Neural progenitor cell (in vitro differentiated cells): ENCODE measurements around the gene CCDC7. TPM values are rescaled to one million over a fixed set of nuclear protein-coding genes. Genes with fewer than 3 reads are reported as not detected.

Source experiments
- DNase-seq: peaks from one replicate; pipeline ENCODE4 v3.0.0-alpha.2; 2016; ENCODE audit warnings: low spot score
- H2AFZ ChIP-seq: fragments of 200-600 bp; sonication (generic); replicated peaks from 2 replicates; pipeline ENCODE4 v1.6.1; 2016; ENCODE audit warnings: antibody characterized with exemption
- H3F3A ChIP-seq: fragments of 200-600 bp; sonication (generic); 2 replicates; pipeline ENCODE4 v1.6.1; 2016; ENCODE audit warnings: antibody characterized with exemption, low read depth
- H3K27ac ChIP-seq: fragments of 200-600 bp; sonication (generic); 2 replicates; pipeline ENCODE4 v1.5.1; 2016; ENCODE audit warnings: mild to moderate bottlenecking
- H3K27me3 ChIP-seq: fragments of 200-600 bp; sonication (generic); 2 replicates; pipeline ENCODE4 v1.6.1; 2016; ENCODE audit warnings: mild to moderate bottlenecking, moderate library complexity
- H3K36me3 ChIP-seq: fragments of 200-600 bp; sonication (generic); 2 replicates; pipeline ENCODE4 v1.5.1; 2016
- H3K4me1 ChIP-seq: fragments of 200-600 bp; sonication (generic); 2 replicates; pipeline ENCODE4 v1.6.1; 2016; ENCODE audit warnings: mixed run types
- H3K4me2 ChIP-seq: fragments of 200-600 bp; sonication (generic); 2 replicates; pipeline ENCODE4 v1.6.1; 2016
- H3K4me3 ChIP-seq: fragments of 200-600 bp; sonication (generic); 2 replicates; pipeline ENCODE4 v1.5.1; 2016
- H3K79me2 ChIP-seq: fragments of 200-600 bp; sonication (generic); 2 replicates; pipeline ENCODE4 v1.6.1; 2016; ENCODE audit warnings: low read depth
- H3K9ac ChIP-seq: fragments of 200-600 bp; sonication (generic); 2 replicates; pipeline ENCODE4 v1.6.1; 2016
- H3K9me3 ChIP-seq: fragments of 200-600 bp; sonication (generic); 2 replicates; pipeline ENCODE4 v1.5.1; 2016; ENCODE audit warnings: low read depth
- H4K20me1 ChIP-seq: fragments of 200-600 bp; sonication (generic); 2 replicates; pipeline ENCODE4 v1.6.1; 2016; ENCODE audit warnings: low read depth
- H3K27ac Mint-ChIP-seq: 3 replicates; pipeline ENCODE4 v1.8.0; 2021; ENCODE audit warnings: mixed read lengths
- H3K27me3 Mint-ChIP-seq: 2 replicates; pipeline ENCODE4 v1.8.0; 2022; ENCODE audit warnings: low read depth, mild to moderate bottlenecking, inconsistent platforms, moderate library complexity, mixed read lengths; ENCODE audit not compliant: insufficient read depth
- H3K36me3 Mint-ChIP-seq: 3 replicates; pipeline ENCODE4 v1.8.0; 2021; ENCODE audit warnings: mixed read lengths
- H3K4me1 Mint-ChIP-seq: 3 replicates; pipeline ENCODE4 v1.8.0; 2021; ENCODE audit warnings: mixed read lengths
- H3K4me3 Mint-ChIP-seq: 3 replicates; pipeline ENCODE4 v1.8.0; 2021; ENCODE audit warnings: mild to moderate bottlenecking, moderate library complexity, mixed read lengths
- H3K9me3 Mint-ChIP-seq: 3 replicates; pipeline ENCODE4 v1.8.0; 2020; ENCODE audit warnings: mixed read lengths
- CTCF ChIP-seq: fragments of 200-600 bp; sonication (generic); IDR thresholded peaks from 2 replicates; pipeline ENCODE4 v1.5.1; 2017; ENCODE audit warnings: antibody characterized with exemption, mild to moderate bottlenecking
- EZH2 ChIP-seq: fragments of 200-600 bp; sonication (generic); IDR thresholded peaks from 2 replicates; pipeline ENCODE4 v1.6.1; 2017; ENCODE audit warnings: antibody characterized with exemption, mild to moderate bottlenecking, moderate library complexity
- EZH2phosphoT487 ChIP-seq: fragments of 200-600 bp; sonication (generic); IDR thresholded peaks from 2 replicates; pipeline ENCODE4 v1.6.1; 2017; ENCODE audit warnings: antibody characterized with exemption
- total RNA-seq: library from RNA; depleted of rRNA; stranded (reverse); fragments of >200 nt; gene quantifications from 2 replicates; pipeline ENCODE4 v1.2.3, GENCODE V29; 2015; ENCODE audit warnings: low replicate concordance

CCDC7 gene
- total RNA-seq, 1 donor from 2014 or later: 6.9 TPM

- Mint-ChIP-seq H3K4me1 (no peaks in the 10 kb centered on the region), H3K27me3 (no peaks in the 10 kb centered on the region), H3K27ac (no peak overlapping the region), H3K9me3 (peaks cover 11% of the 10 kb centered on the region), H3K36me3 (peaks cover 2% of the 10 kb centered on the region), H3K4me3 (no peak overlapping the region)
- H3K27me3 ChIP-seq: no peaks in the 10 kb centered on the region
- no peak for DNase-seq
- H3K9me3 ChIP-seq: no peaks in the 10 kb centered on the region
- no peaks in the 10 kb centered on the region for H3K79me2 ChIP-seq
- H3F3A ChIP-seq: no peaks in the 10 kb centered on the region
- no peaks in the 10 kb centered on the region for H4K20me1 ChIP-seq
- H3K4me1 ChIP-seq: no peaks in the 10 kb centered on the region
- H3K4me2 ChIP-seq: no peak overlapping the region
- no peaks in the 10 kb centered on the region for H3K36me3 ChIP-seq
- no peak overlapping the region for H2AFZ ChIP-seq
- H3K9ac ChIP-seq: no peak overlapping the region
- H3K27ac ChIP-seq: no peak overlapping the region
- no peak overlapping the region for H3K4me3 ChIP-seq
- no peak for TF ChIP-seq CTCF
- TF ChIP-seq EZH2phosphoT487: no peak
- TF ChIP-seq EZH2: no peak
These were observed 9.7 kb upstream of the CCDC7 start for GRCh38 chr10:32436215-32436614.

GRCh38 chr10:32437334-32437733, 8.6 kb upstream of the CCDC7 start:
- no peaks in the 10 kb centered on the region for H3K4me1 Mint-ChIP-seq
- Histone ChIP-seq H3K27ac (no peak overlapping the region), H3K27me3 (no peaks in the 10 kb centered on the region), H3K79me2 (no peaks in the 10 kb centered on the region), H3K4me1 (no peaks in the 10 kb centered on the region), H3K4me2 (no peak overlapping the region), H4K20me1 (no peaks in the 10 kb centered on the region), H3K36me3 (no peaks in the 10 kb centered on the region), H2AFZ (no peak overlapping the region), H3K9ac (no peak overlapping the region), H3K9me3 (no peaks in the 10 kb centered on the region), H3F3A (no peaks in the 10 kb centered on the region), H3K4me3 (no peak overlapping the region)
- H3K27ac Mint-ChIP-seq: no peak overlapping the region
- H3K4me3 Mint-ChIP-seq: no peak overlapping the region
- peaks cover 2% of the 10 kb centered on the region for H3K36me3 Mint-ChIP-seq
- no peak for DNase-seq
- no peaks in the 10 kb centered on the region for H3K27me3 Mint-ChIP-seq
- H3K9me3 Mint-ChIP-seq: peaks cover 11% of the 10 kb centered on the region
- TF ChIP-seq EZH2phosphoT487 (no peak), EZH2 (no peak), CTCF (no peak)

- no peak overlapping the region for H3K9ac ChIP-seq
- TF ChIP-seq CTCF (no peak), EZH2 (no peak), EZH2phosphoT487 (no peak)
These were observed 904 bp upstream of the CCDC7 start for GRCh38 chr10:32445036-32445435.

More at GRCh38 chr10:32445036-32445435, 904 bp upstream of the CCDC7 start:
- Mint-ChIP-seq H3K36me3 (no peaks in the 10 kb centered on the region), H3K9me3 (peaks cover 3% of the 10 kb centered on the region), H3K4me1 (peaks cover 14% of the 10 kb centered on the region), H3K27me3 (no peaks in the 10 kb centered on the region), H3K27ac (no peak overlapping the region), H3K4me3 (peak overlapping the region; percentile 89)
- H3K9me3 ChIP-seq: no peaks in the 10 kb centered on the region
- no peaks in the 10 kb centered on the region for H3K79me2 ChIP-seq
- no peak overlapping the region for H3K27ac ChIP-seq
- peak overlapping the region; percentile 58 for H3K4me3 ChIP-seq
- no peaks in the 10 kb centered on the region for H3K36me3 ChIP-seq
- DNase-seq: no peak
- H3K4me1 ChIP-seq: peaks cover 5% of the 10 kb centered on the region
- no peaks in the 10 kb centered on the region for H4K20me1 ChIP-seq
- no peak overlapping the region for H2AFZ ChIP-seq
- H3K4me2 ChIP-seq: peak overlapping the region; percentile 84
- no peaks in the 10 kb centered on the region for H3K27me3 ChIP-seq
- peaks cover 13% of the 10 kb centered on the region for H3F3A ChIP-seq
